ENCODE measurements around the gene RPL10A. TPM values are rescaled to one million over a fixed set of nuclear protein-coding genes. Genes with fewer than 3 reads are reported as not detected.

Gene RPL10A
- total RNA-seq, 2 donors from 2014 or later: 585 to 636 TPM

- ATAC-seq (ENCODE audit: insufficient number of reproducible peaks, low FRiP score, low read depth): no peak
- TF ChIP-seq CTCF (IDR thresholded peaks at IDR 0.05): no peak
- Histone ChIP-seq H3K4me3 (peak overlapping the region; percentile 33), H3K4me1 (ENCODE audit: control insufficient read depth in 1 of 2, low read depth in 2 of 2) (peaks cover 46 to 59% of the 10 kb centered on the region in 2 donors), H3K27ac (peak overlapping the region; percentile 96 to 99), H3K9me3 (no peaks in the 10 kb centered on the region), H3K36me3 (peaks cover 19% of the 10 kb centered on the region), H3K27me3 (replicated peaks; ENCODE audit: insufficient read depth) (no peaks in the 10 kb centered on the region)
- no peak for DNase-seq (ENCODE audit: low spot score)
Measured at GRCh38 chr6:35485402-35485877, 17.2 kb downstream of the RPL10A start.

GRCh38 chr6:35486005-35486925 is 18.1 kb downstream of the RPL10A start:
- Histone ChIP-seq H3K4me1 (ENCODE audit: control insufficient read depth in 1 of 2, low read depth in 2 of 2) (peaks cover 54 to 68% of the 10 kb centered on the region in 2 donors), H3K36me3 (peaks cover 19% of the 10 kb centered on the region), H3K9me3 (no peaks in the 10 kb centered on the region), H3K27ac (peak overlapping the region; percentile 96 to 99), H3K4me3 (peak overlapping the region; percentile 33), H3K27me3 (replicated peaks; ENCODE audit: insufficient read depth) (no peaks in the 10 kb centered on the region)
- TF ChIP-seq CTCF (IDR thresholded peaks at IDR 0.05): no peak
- ATAC-seq (ENCODE audit: insufficient number of reproducible peaks, low FRiP score, low read depth): no peak
- DNase-seq (ENCODE audit: low spot score): no peak

GRCh38 chr6:35487658-35488516 is 19.7 kb downstream of the RPL10A start:
- Histone ChIP-seq H3K27ac (peak overlapping the region; percentile 96 to 99), H3K4me1 (ENCODE audit: control insufficient read depth in 1 of 2, low read depth in 2 of 2) (peaks cover 68 to 84% of the 10 kb centered on the region in 2 donors), H3K4me3 (peak overlapping the region; percentile 36), H3K9me3 (no peaks in the 10 kb centered on the region), H3K27me3 (replicated peaks; ENCODE audit: insufficient read depth) (no peaks in the 10 kb centered on the region), H3K36me3 (peaks cover 14% of the 10 kb centered on the region)
- ATAC-seq (ENCODE audit: insufficient number of reproducible peaks, low FRiP score, low read depth) (peak; percentile 2), DNase-seq (ENCODE audit: low spot score) (no peak)
- no peak for TF ChIP-seq CTCF (IDR thresholded peaks at IDR 0.05)

GRCh38 chr6:35488517-35488862 is 20.3 kb downstream of the RPL10A start:
- Histone ChIP-seq H3K27me3 (replicated peaks; ENCODE audit: insufficient read depth) (no peaks in the 10 kb centered on the region), H3K4me1 (ENCODE audit: control insufficient read depth in 1 of 2, low read depth in 2 of 2) (peaks cover 73 to 90% of the 10 kb centered on the region in 2 donors), H3K9me3 (no peaks in the 10 kb centered on the region), H3K27ac (peak overlapping the region; percentile 96 to 99), H3K4me3 (peak overlapping the region; percentile 36), H3K36me3 (peaks cover 11% of the 10 kb centered on the region)
- no peak for ATAC-seq (ENCODE audit: insufficient number of reproducible peaks, low FRiP score, low read depth)
- no peak for TF ChIP-seq CTCF (IDR thresholded peaks at IDR 0.05)
- DNase-seq (ENCODE audit: low spot score): no peak

GRCh38 chr6:35489066-35489465 is 20.9 kb downstream of the RPL10A start:
- Histone ChIP-seq H3K27me3 (replicated peaks; ENCODE audit: insufficient read depth) (no peaks in the 10 kb centered on the region), H3K4me1 (ENCODE audit: control insufficient read depth in 1 of 2, low read depth in 2 of 2) (peaks cover 79 to 96% of the 10 kb centered on the region in 2 donors), H3K4me3 (no peak overlapping the region), H3K36me3 (peaks cover 9% of the 10 kb centered on the region), H3K27ac (peak overlapping the region; percentile 96 to 99), H3K9me3 (no peaks in the 10 kb centered on the region)
- no peak for TF ChIP-seq CTCF (IDR thresholded peaks at IDR 0.05)
- no peak for ATAC-seq (ENCODE audit: insufficient number of reproducible peaks, low FRiP score, low read depth)
- DNase-seq (ENCODE audit: low spot score): no peak

Data from thoracic aorta (tissue), 2 donors.